Gastrocnemius medialis (tissue), 4 donors: ENCODE measurements around the gene SPAG8.
A peak's percentile ranks its signal among the peaks of the same experiment; 100 is the strongest.

ENCODE experiments used
- POLR2A ChIP-seq, 2 donors: fragments of 450-650 bp; IDR thresholded peaks; one replicate each; pipeline ENCODE4 v1.6.1; 2017; ENCODE audit warnings: antibody characterized with exemption in 2 of 2, mild to moderate bottlenecking in 2 of 2, moderate library complexity in 2 of 2
- TF ChIP-seq, protein P1 (sequence below), 5 experiments: fragments of 450-650 bp in 3 of 5; fragments of 200-600 bp in 2 of 5; sonication (generic) in 2 of 5; IDR thresholded peaks in 4 of 5; conservative IDR thresholded peaks in 1 of 5; 1 replicate in 4 of 5; 2 replicates in 1 of 5; pipeline ENCODE4 v1.5.1; 2016 to 2019; ENCODE audit warnings: antibody characterized with exemption in 5 of 5, mild to moderate bottlenecking in 3 of 5, moderate library complexity in 3 of 5

- TF ChIP-seq, protein P1, sequence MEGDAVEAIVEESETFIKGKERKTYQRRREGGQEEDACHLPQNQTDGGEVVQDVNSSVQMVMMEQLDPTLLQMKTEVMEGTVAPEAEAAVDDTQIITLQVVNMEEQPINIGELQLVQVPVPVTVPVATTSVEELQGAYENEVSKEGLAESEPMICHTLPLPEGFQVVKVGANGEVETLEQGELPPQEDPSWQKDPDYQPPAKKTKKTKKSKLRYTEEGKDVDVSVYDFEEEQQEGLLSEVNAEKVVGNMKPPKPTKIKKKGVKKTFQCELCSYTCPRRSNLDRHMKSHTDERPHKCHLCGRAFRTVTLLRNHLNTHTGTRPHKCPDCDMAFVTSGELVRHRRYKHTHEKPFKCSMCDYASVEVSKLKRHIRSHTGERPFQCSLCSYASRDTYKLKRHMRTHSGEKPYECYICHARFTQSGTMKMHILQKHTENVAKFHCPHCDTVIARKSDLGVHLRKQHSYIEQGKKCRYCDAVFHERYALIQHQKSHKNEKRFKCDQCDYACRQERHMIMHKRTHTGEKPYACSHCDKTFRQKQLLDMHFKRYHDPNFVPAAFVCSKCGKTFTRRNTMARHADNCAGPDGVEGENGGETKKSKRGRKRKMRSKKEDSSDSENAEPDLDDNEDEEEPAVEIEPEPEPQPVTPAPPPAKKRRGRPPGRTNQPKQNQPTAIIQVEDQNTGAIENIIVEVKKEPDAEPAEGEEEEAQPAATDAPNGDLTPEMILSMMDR (IDR thresholded peaks at IDR 0.05 in 4 of 5, conservative IDR thresholded peaks at IDR 0.05 in 1 of 5) = peak in 1 of 5 experiments; percentile 10
- TF ChIP-seq POLR2A (IDR thresholded peaks at IDR 0.05) = no peak
These were observed 4.6 kb upstream of the SPAG8 start for GRCh38 chr9:35816708-35817107.
